HepG2 (cell line): ENCODE measurements around the gene HK2. TPM values are rescaled to one million over a fixed set of nuclear protein-coding genes. Genes with fewer than 3 reads are reported as not detected.

Experiments
- CSRNP2 ChIP-seq: sonication (generic); formaldehyde crosslinking; conservative IDR thresholded peaks from 2 replicates; pipeline ENCODE4 v1.8.0; 2022; ENCODE audit warnings: low read depth, missing genetic modification reagents
- ELK4 ChIP-seq: sonication (generic); formaldehyde crosslinking; IDR thresholded peaks from 2 replicates; pipeline ENCODE4 v1.9.0; 2021; ENCODE audit warnings: missing genetic modification reagents, borderline replicate concordance
- ERF ChIP-seq: IDR thresholded peaks from 2 replicates; pipeline ENCODE4 v1.6.1; 2018; ENCODE audit warnings: missing biosample characterization, missing genetic modification reagents
- HMGXB4 ChIP-seq, 2 experiments: sonication (generic) in 1 of 2; formaldehyde crosslinking in 1 of 2; IDR thresholded peaks; 2 replicates each; pipeline versions ENCODE4 v1.4.0 to v1.6.1; 2018 to 2020; ENCODE audit warnings: missing genetic modification reagents in 2 of 2, borderline replicate concordance in 1 of 2, low read depth in 1 of 2, mild to moderate bottlenecking in 1 of 2, missing biosample characterization in 1 of 2
- KAT7 ChIP-seq: IDR thresholded peaks from 2 replicates; pipeline ENCODE4 v1.6.1; 2018; ENCODE audit warnings: borderline replicate concordance, missing compliant biosample characterization
- MEIS2 ChIP-seq: sonication (generic); formaldehyde crosslinking; IDR thresholded peaks from 2 replicates; pipeline ENCODE4 v1.9.0; 2021; ENCODE audit warnings: mild to moderate bottlenecking, missing genetic modification reagents
- MYC ChIP-seq: sonication (generic); formaldehyde crosslinking; IDR thresholded peaks from 2 replicates; pipeline ENCODE4 v1.9.0; 2021; ENCODE audit warnings: missing genetic modification reagents, borderline replicate concordance
- NRL ChIP-seq: sonication (generic); formaldehyde crosslinking; IDR thresholded peaks from 2 replicates; pipeline ENCODE4 v1.5.0; 2020; ENCODE audit warnings: missing genetic modification reagents, mild to moderate bottlenecking, moderate library complexity, borderline replicate concordance
- PRDM4 ChIP-seq: sonication (generic); formaldehyde crosslinking; IDR thresholded peaks from 2 replicates; pipeline ENCODE4 v1.9.0; 2021; ENCODE audit warnings: missing genetic modification reagents, borderline replicate concordance
- ZBTB44 ChIP-seq: sonication (generic); formaldehyde crosslinking; IDR thresholded peaks from 2 replicates; pipeline ENCODE4 v1.4.0; 2020; ENCODE audit warnings: missing genetic modification reagents
- ZNF264 ChIP-seq: sonication (generic); formaldehyde crosslinking; IDR thresholded peaks from 2 replicates; pipeline ENCODE4 v1.4.0; 2020; ENCODE audit warnings: missing genetic modification reagents
- ZNF281 ChIP-seq: sonication (generic); formaldehyde crosslinking; IDR thresholded peaks from 2 replicates; pipeline ENCODE4 v1.4.0; 2020; ENCODE audit warnings: missing genetic modification reagents, borderline replicate concordance
- ZNF788 ChIP-seq: sonication (generic); formaldehyde crosslinking; IDR thresholded peaks from 2 replicates; pipeline ENCODE4 v1.5.0; 2020; ENCODE audit warnings: mild to moderate bottlenecking, missing genetic modification reagents, borderline replicate concordance
- ZNF891 ChIP-seq: sonication (generic); formaldehyde crosslinking; IDR thresholded peaks from 2 replicates; pipeline ENCODE4 v1.5.0; 2020; ENCODE audit warnings: mild to moderate bottlenecking, missing genetic modification reagents
- polyA plus RNA-seq, 8 experiments: library from polyadenylated mRNA; depleted of rRNA in 3 of 8; stranded (reverse) in 7 of 8; unstranded in 1 of 8; fragments of >200 nt; fragmentation: Illumina TruSeq in 4 of 8; extraction: Trizol in 4 of 8; gene quantifications; 2 replicates each; pipeline versions ENCODE4 v1.2.1 to v1.2.3, GENCODE V29; 2011 to 2016; ENCODE audit warnings: low read depth in 4 of 8, missing spikeins in 1 of 8, mixed read lengths in 1 of 8; ENCODE audit not compliant: insufficient read depth in 1 of 8
- total RNA-seq, 5 experiments: library from RNA; depleted of rRNA; stranded (reverse); fragments of >200 nt; fragmentation: Illumina TruSeq; extraction: Trizol; gene quantifications; 2 replicates each; pipeline ENCODE4 v1.2.3, GENCODE V29; 2016; ENCODE audit warnings: low read depth in 1 of 5

The HK2 gene
- total and polyA plus RNA-seq, 2 of the 13 experiments (the other 11 are each of a cell fraction or from before 2014, with no cell fraction given) = 13.2 to 101 TPM

- no peak for TF ChIP-seq ZBTB44 (CRISPR knock-in tag)
- no peak for TF ChIP-seq NRL (CRISPR knock-in tag)
- TF ChIP-seq HMGXB4 (CRISPR knock-in tag; IDR thresholded peaks at IDR 0.05; ENCODE audit: borderline replicate concordance in 1 of 2, low read depth in 1 of 2) = peak; percentile 69 to 84; a peak in 3 of 4 replicates
- TF ChIP-seq ZNF264 (CRISPR knock-in tag) = no peak
- 0 out of 2 replicates have a peak, but pooled peaks have one; percentile 4 for TF ChIP-seq ZNF281 (CRISPR knock-in tag)
- no peak for TF ChIP-seq ZNF891
- TF ChIP-seq CSRNP2 (CRISPR knock-in tag) = no peak
- no peak; the same call in 1 of the 2 replicates for TF ChIP-seq KAT7 (CRISPR knock-in tag)
- no peak for TF ChIP-seq MYC (CRISPR knock-in tag)
- peak; percentile 82 for TF ChIP-seq MEIS2 (CRISPR knock-in tag)
- peak; percentile 25; the same call in 1 of the 2 replicates for TF ChIP-seq ZNF788 (CRISPR knock-in tag)
- TF ChIP-seq ERF (CRISPR knock-in tag) = peak; percentile 2; the same call in 1 of the 2 replicates
- no peak for TF ChIP-seq ELK4 (CRISPR knock-in tag)
- no peak for TF ChIP-seq PRDM4 (CRISPR knock-in tag)
Observed at GRCh38 chr2:74835831-74836674, 2.1 kb downstream of the HK2 start (continued).
